Epidermal melanocyte (primary cell): ENCODE results near the gene GABRB1.

ENCODE experiments used
- DNase-seq: peaks from one replicate; pipeline ENCODE4 v3.0.0; 2011; ENCODE audit warnings: low spot score; ENCODE audit not compliant: insufficient read length

GABRB1 gene

GRCh38 chr4:47382846-47383360 is 351.5 kb downstream of the GABRB1 start:
- no peak for DNase-seq

GRCh38 chr4:47383829-47384427 is 352.6 kb downstream of the GABRB1 start:
- DNase-seq: peak; percentile 47

GRCh38 chr4:47386146-47386545 is 354.8 kb downstream of the GABRB1 start:
- DNase-seq: no peak

GRCh38 chr4:47386561-47387235 is 355.3 kb downstream of the GABRB1 start:
- no peak for DNase-seq

- DNase-seq: no peak
These were observed 359.2 kb downstream of the GABRB1 start for GRCh38 chr4:47390428-47391125.

GRCh38 chr4:47391256-47391655 is 359.9 kb downstream of the GABRB1 start:
- no peak for DNase-seq

- no peak for DNase-seq
These were observed 375.0 kb downstream of the GABRB1 start for GRCh38 chr4:47406408-47406807.

- DNase-seq: no peak
These were observed 378.9 kb downstream of the GABRB1 start for GRCh38 chr4:47410271-47410670.

GRCh38 chr4:47413521-47413920 is 382.2 kb downstream of the GABRB1 start:
- no peak for DNase-seq

GRCh38 chr4:47415719-47416118 is 384.4 kb downstream of the GABRB1 start:
- DNase-seq: no peak

- no peak for DNase-seq
These were observed 386.8 kb downstream of the GABRB1 start for GRCh38 chr4:47418147-47418546.

- no peak for DNase-seq
These were observed 387.9 kb downstream of the GABRB1 start for GRCh38 chr4:47419296-47419695.

GRCh38 chr4:47425628-47426027 is 394.3 kb downstream of the GABRB1 start:
- DNase-seq: no peak

GRCh38 chr4:47427935-47428334 is 396.6 kb downstream of the GABRB1 start:
- no peak for DNase-seq

GRCh38 chr4:47432749-47433148 is 401.4 kb downstream of the GABRB1 start:
- DNase-seq: no peak

GRCh38 chr4:47434931-47435330 is 403.6 kb downstream of the GABRB1 start:
- no peak for DNase-seq

- no peak for DNase-seq
These were observed 411.6 kb downstream of the GABRB1 start for GRCh38 chr4:47442980-47443379.

- no peak for DNase-seq
These were observed 412.7 kb downstream of the GABRB1 start for GRCh38 chr4:47444031-47444430.

- no peak for DNase-seq
These were observed 420.3 kb downstream of the GABRB1 start for GRCh38 chr4:47451657-47452056.

- no peak for DNase-seq
These were observed 431.4 kb downstream of the GABRB1 start for GRCh38 chr4:47462799-47463234.

- DNase-seq: peak; percentile 85
These were observed 432.0 kb downstream of the GABRB1 start, which contains the start of gene COMMD8 for GRCh38 chr4:47463235-47463956. COMMD8 (minus strand) TSS chr4:47463702; CDS start chr4:47463651, 51 bp downstream.

GRCh38 chr4:47465004-47465403 is 433.6 kb downstream of the GABRB1 start:
- DNase-seq: no peak
